ENCODE results near the gene ANKRD28. TPM values are rescaled to one million over a fixed set of nuclear protein-coding genes. Genes with fewer than 3 reads are reported as not detected.

The ANKRD28 gene
- total and polyA plus RNA-seq, 2 donors from 2014 or later: 9.8 to 72.4 TPM

GRCh38 chr3:15791525-15791924 lies 6.3 kb downstream of the ANKRD28 start:
- Histone ChIP-seq H3K4me3 (ENCODE audit: low read length in 3 of 3) (no peak overlapping the region), H3K27me3 (ENCODE audit: control insufficient read depth, insufficient read depth, low read length) (no peaks in the 10 kb centered on the region), H3K36me3 (ENCODE audit: control insufficient read depth in 2 of 3, insufficient read depth in 3 of 3, low read length in 3 of 3) (no peaks in the 10 kb centered on the region), H3K27ac (ENCODE audit: low read depth in 2 of 2, low read length in 2 of 2) (no peak overlapping the region), H3K9me3 (ENCODE audit: control insufficient read depth in 2 of 3, insufficient read depth in 1 of 3, low read length in 3 of 3) (no peaks in the 10 kb centered on the region), H3K4me1 (ENCODE audit: control insufficient read depth in 2 of 3, insufficient read depth in 2 of 3, low read depth in 1 of 3, low read length in 3 of 3) (no peaks in the 10 kb centered on the region), H3K9ac (ENCODE audit: low read length in 3 of 3) (no peak overlapping the region)
- FAIRE-seq (no peak), DNase-seq (no peak)
- intact Hi-C loops (cut with DNase I): no loop called here
- TF ChIP-seq, protein P1, sequence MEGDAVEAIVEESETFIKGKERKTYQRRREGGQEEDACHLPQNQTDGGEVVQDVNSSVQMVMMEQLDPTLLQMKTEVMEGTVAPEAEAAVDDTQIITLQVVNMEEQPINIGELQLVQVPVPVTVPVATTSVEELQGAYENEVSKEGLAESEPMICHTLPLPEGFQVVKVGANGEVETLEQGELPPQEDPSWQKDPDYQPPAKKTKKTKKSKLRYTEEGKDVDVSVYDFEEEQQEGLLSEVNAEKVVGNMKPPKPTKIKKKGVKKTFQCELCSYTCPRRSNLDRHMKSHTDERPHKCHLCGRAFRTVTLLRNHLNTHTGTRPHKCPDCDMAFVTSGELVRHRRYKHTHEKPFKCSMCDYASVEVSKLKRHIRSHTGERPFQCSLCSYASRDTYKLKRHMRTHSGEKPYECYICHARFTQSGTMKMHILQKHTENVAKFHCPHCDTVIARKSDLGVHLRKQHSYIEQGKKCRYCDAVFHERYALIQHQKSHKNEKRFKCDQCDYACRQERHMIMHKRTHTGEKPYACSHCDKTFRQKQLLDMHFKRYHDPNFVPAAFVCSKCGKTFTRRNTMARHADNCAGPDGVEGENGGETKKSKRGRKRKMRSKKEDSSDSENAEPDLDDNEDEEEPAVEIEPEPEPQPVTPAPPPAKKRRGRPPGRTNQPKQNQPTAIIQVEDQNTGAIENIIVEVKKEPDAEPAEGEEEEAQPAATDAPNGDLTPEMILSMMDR (IDR thresholded peaks at IDR 0.05; ENCODE audit: borderline replicate concordance, extremely low read depth, insufficient read depth): no peak

- no peak overlapping the region for H3K4me3 ChIP-seq (ENCODE audit: low read length in 3 of 3)
- H3K27me3 ChIP-seq (ENCODE audit: control insufficient read depth, insufficient read depth, low read length): no peaks in the 10 kb centered on the region
- TF ChIP-seq, protein P1 (IDR thresholded peaks at IDR 0.05; ENCODE audit: borderline replicate concordance, extremely low read depth, insufficient read depth): no peak
- FAIRE-seq (no peak), DNase-seq (no peak)
- no peaks in the 10 kb centered on the region for H3K9me3 ChIP-seq (ENCODE audit: control insufficient read depth in 2 of 3, insufficient read depth in 1 of 3, low read length in 3 of 3)
- H3K36me3 ChIP-seq (ENCODE audit: control insufficient read depth in 2 of 3, insufficient read depth in 3 of 3, low read length in 3 of 3): no peaks in the 10 kb centered on the region
- H3K4me1 ChIP-seq (ENCODE audit: control insufficient read depth in 2 of 3, insufficient read depth in 2 of 3, low read depth in 1 of 3, low read length in 3 of 3): no peaks in the 10 kb centered on the region
- no peak overlapping the region for H3K9ac ChIP-seq (ENCODE audit: low read length in 3 of 3)
- intact Hi-C loops (cut with DNase I): no loop called here
- H3K27ac ChIP-seq (ENCODE audit: low read depth in 2 of 2, low read length in 2 of 2): no peak overlapping the region
These were observed 9.8 kb downstream of the ANKRD28 start for GRCh38 chr3:15787941-15788340.

DNA sequence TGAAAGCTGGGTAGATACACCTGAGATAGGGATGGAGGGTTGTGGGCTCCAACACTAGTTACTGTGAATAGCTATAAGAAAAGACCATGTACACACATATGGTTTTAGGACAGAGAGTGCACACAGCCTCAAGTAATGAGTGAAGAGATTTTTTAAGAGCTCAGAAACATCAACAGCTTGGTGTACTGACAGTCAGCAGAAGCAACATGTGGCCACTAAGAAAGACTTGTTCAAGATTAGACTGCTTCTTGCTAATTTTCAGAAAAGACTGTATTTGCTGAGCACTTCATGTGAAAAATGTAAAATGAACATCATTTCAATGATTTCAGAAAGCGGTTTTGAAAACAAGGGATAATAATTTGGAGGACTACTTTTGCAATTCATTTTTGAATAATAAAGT lies 10.3 kb downstream of the ANKRD28 start:
- intact Hi-C loops (cut with DNase I): no loop called here
- Histone ChIP-seq H3K27me3 (ENCODE audit: control insufficient read depth, insufficient read depth, low read length) (no peaks in the 10 kb centered on the region), H3K4me1 (ENCODE audit: control insufficient read depth in 2 of 3, insufficient read depth in 2 of 3, low read depth in 1 of 3, low read length in 3 of 3) (no peaks in the 10 kb centered on the region), H3K9me3 (ENCODE audit: control insufficient read depth in 2 of 3, insufficient read depth in 1 of 3, low read length in 3 of 3) (no peaks in the 10 kb centered on the region), H3K9ac (ENCODE audit: low read length in 3 of 3) (no peak overlapping the region), H3K27ac (ENCODE audit: low read depth in 2 of 2, low read length in 2 of 2) (no peak overlapping the region), H3K36me3 (ENCODE audit: control insufficient read depth in 2 of 3, insufficient read depth in 3 of 3, low read length in 3 of 3) (no peaks in the 10 kb centered on the region), H3K4me3 (ENCODE audit: low read length in 3 of 3) (no peak overlapping the region)
- DNase-seq (no peak), FAIRE-seq (no peak)
- TF ChIP-seq, protein P1 (IDR thresholded peaks at IDR 0.05; ENCODE audit: borderline replicate concordance, extremely low read depth, insufficient read depth): no peak

DNA sequence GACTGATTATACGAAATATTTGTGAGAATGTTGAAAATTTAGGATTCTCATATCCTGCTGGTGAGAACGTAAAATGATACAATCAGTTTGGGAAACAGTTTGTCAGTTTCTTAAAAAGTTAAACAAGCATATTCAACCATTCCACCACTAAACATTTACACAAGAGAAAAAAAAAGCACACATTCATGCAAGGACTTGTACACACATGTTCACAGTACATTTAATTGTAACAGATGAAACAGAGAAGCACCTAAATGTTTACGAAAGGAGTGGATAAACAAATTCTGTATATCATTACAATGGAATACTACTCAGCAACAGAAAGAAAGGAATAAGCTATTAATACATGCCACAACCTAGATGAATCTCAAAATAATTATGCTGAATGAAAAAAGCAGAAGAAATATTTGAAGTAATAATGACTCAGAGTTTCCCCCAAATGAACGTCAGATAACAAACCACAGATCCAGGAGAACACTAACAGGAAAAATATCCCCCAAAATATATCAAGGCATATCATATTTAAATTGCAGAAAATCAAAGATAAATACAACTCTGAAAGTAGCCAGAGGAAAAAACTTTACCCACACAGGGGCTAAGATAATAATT lies 14.3 kb downstream of the ANKRD28 start:
- FAIRE-seq: no peak
- no peak overlapping the region for H3K9ac ChIP-seq (ENCODE audit: low read length in 3 of 3)
- TF ChIP-seq, protein P1 (IDR thresholded peaks at IDR 0.05; ENCODE audit: borderline replicate concordance, extremely low read depth, insufficient read depth): no peak

More for the DNA sequence above, 14.3 kb downstream of the ANKRD28 start:
- H3K36me3 ChIP-seq (ENCODE audit: control insufficient read depth in 2 of 3, insufficient read depth in 3 of 3, low read length in 3 of 3): no peaks in the 10 kb centered on the region
- H3K4me1 ChIP-seq (ENCODE audit: control insufficient read depth in 2 of 3, insufficient read depth in 2 of 3, low read depth in 1 of 3, low read length in 3 of 3): no peaks in the 10 kb centered on the region
- H3K9me3 ChIP-seq (ENCODE audit: control insufficient read depth in 2 of 3, insufficient read depth in 1 of 3, low read length in 3 of 3): no peaks in the 10 kb centered on the region
- intact Hi-C loops (cut with DNase I): no loop called here
- H3K27me3 ChIP-seq (ENCODE audit: control insufficient read depth, insufficient read depth, low read length): no peaks in the 10 kb centered on the region
- no peak for DNase-seq
- no peak overlapping the region for H3K27ac ChIP-seq (ENCODE audit: low read depth in 2 of 2, low read length in 2 of 2)
- H3K4me3 ChIP-seq (ENCODE audit: low read length in 3 of 3): no peak overlapping the region

Measured in kidney (tissue), 14 donors.